Lung (tissue), 12 donors: ENCODE results near the gene C1QTNF3. TPM values are rescaled to one million over a fixed set of nuclear protein-coding genes. Genes with fewer than 3 reads are reported as not detected.

Experiments used
- ATAC-seq: fragments of 200-7000 bp; cut with Tn5 transposase; one replicate; pipeline ENCODE4 v1.9.1; 2020; ENCODE audit warnings: moderate number of reproducible peaks; ENCODE audit not compliant: insufficient read depth, low FRiP score
- DNase-seq, 3 donors: peaks; one replicate each; pipeline ENCODE4 v3.0.0-alpha.2; 2013 to 2017
- H3K27ac ChIP-seq, 2 donors: one replicate each; pipeline ENCODE4 v1.5.1; 2013; ENCODE audit warnings: mild to moderate bottlenecking in 2 of 2, moderate library complexity in 2 of 2, control low read depth in 1 of 2, inconsistent platforms in 1 of 2, low read depth in 1 of 2, low read length in 1 of 2
- H3K27me3 ChIP-seq, 3 donors: one replicate each; pipeline ENCODE4 v1.5.1; 2013; ENCODE audit warnings: low read length in 2 of 3; ENCODE audit not compliant: control insufficient read depth in 3 of 3, insufficient read depth in 3 of 3
- H3K36me3 ChIP-seq, 4 donors: one replicate each; pipeline ENCODE4 v1.5.1; 2013; ENCODE audit warnings: low read length in 4 of 4, mild to moderate bottlenecking in 1 of 4, moderate library complexity in 1 of 4; ENCODE audit not compliant: control insufficient read depth in 4 of 4, insufficient read depth in 4 of 4
- H3K4me1 ChIP-seq, 5 donors: one replicate each; pipeline ENCODE4 v1.5.1; 2013; ENCODE audit warnings: low read length in 5 of 5, mild to moderate bottlenecking in 2 of 5, moderate library complexity in 1 of 5; ENCODE audit not compliant: control insufficient read depth in 5 of 5, insufficient read depth in 5 of 5
- H3K4me3 ChIP-seq: one replicate; pipeline ENCODE4 v1.5.1; 2013; ENCODE audit warnings: mild to moderate bottlenecking, control low read depth, moderate library complexity
- H3K9ac ChIP-seq, 2 donors: one replicate each; pipeline ENCODE4 v1.5.1; 2013; ENCODE audit warnings: low read length in 2 of 2, control low read depth in 1 of 2; ENCODE audit not compliant: insufficient read depth in 1 of 2
- H3K9me3 ChIP-seq, 4 donors: one replicate each; pipeline ENCODE4 v1.5.1; 2013; ENCODE audit warnings: low read length in 3 of 4, mild to moderate bottlenecking in 1 of 4, moderate library complexity in 1 of 4; ENCODE audit not compliant: control insufficient read depth in 4 of 4, insufficient read depth in 3 of 4
- CTCF ChIP-seq: IDR thresholded peaks from 2 replicates; pipeline ENCODE4 v1.5.1; 2012; ENCODE audit warnings: mild to moderate bottlenecking; ENCODE audit errors: control extremely low read depth, extremely low read depth
- WGBS, 2 donors: extraction: QIAGEN DNeasy Blood & Tissue Kit; methylation state at CpG; one replicate each; pipeline ENCODE4 v1.1.7; 2013; 5-methylcytosine and 5-hydroxymethylcytosine counted together
- polyA plus RNA-seq, 2 donors: library from polyadenylated mRNA; stranded (reverse); fragments of 200-250 nt; gene quantifications; one replicate each; pipeline ENCODE4 v1.2.1, GENCODE V29; 2013
- total RNA-seq, 2 donors: library from RNA; depleted of rRNA in 1 of 2; stranded (reverse); fragments of >200 nt in 1 of 2; gene quantifications; one replicate each; pipeline ENCODE4 v1.2.1, GENCODE V29; 2014 to 2021
- donor health status: control.
- donor health status: control.
- donor health status: Bipolar disorder and iron deficiency.
- donor health status: healthy.
- donor health status: DM: yes; HTN: yes; CAD: no.

Gene C1QTNF3
- total and polyA plus RNA-seq, 4 donors = 0.92 to 20.3 (median 3.9) TPM

- no peak overlapping the region for H3K9ac ChIP-seq
- peaks cover 0 to 2% (median under 1%) of the 10 kb centered on the region in 4 donors for H3K36me3 ChIP-seq
- ATAC-seq (no peak), DNase-seq (no peak)
- no peak overlapping the region for H3K27ac ChIP-seq
- 70 to 73% methylated on average over 8 of the region's 8 CpGs for WGBS, 2 donors
- no peaks in the 10 kb centered on the region for H3K27me3 ChIP-seq
- peaks cover 0 to 7% (median 0%) of the 10 kb centered on the region in 5 donors for H3K4me1 ChIP-seq
- no peak overlapping the region for H3K4me3 ChIP-seq
- no peaks in the 10 kb centered on the region for H3K9me3 ChIP-seq
- TF ChIP-seq CTCF = no peak
Measured at GRCh38 chr5:33981408-33982162, 61.4 kb downstream of the C1QTNF3 start.

- H3K4me3 ChIP-seq = no peak overlapping the region
- H3K9ac ChIP-seq = no peak overlapping the region
- ATAC-seq (no peak), DNase-seq (no peak)
- 93 to 98% methylated on average over 3 of the region's 3 CpGs for WGBS, 2 donors
- H3K27me3 ChIP-seq = no peaks in the 10 kb centered on the region
- H3K4me1 ChIP-seq = peaks cover 0 to 12% (median 7%) of the 10 kb centered on the region in 5 donors
- no peaks in the 10 kb centered on the region for H3K36me3 ChIP-seq
- H3K9me3 ChIP-seq = no peaks in the 10 kb centered on the region
- no peak for TF ChIP-seq CTCF
- H3K27ac ChIP-seq = no peak overlapping the region
Measured at GRCh38 chr5:33980030-33980429, 63.0 kb downstream of the C1QTNF3 start.

- Histone ChIP-seq H3K4me1 (peaks cover 0 to 14% (median 3%) of the 10 kb centered on the region in 5 donors), H3K36me3 (no peaks in the 10 kb centered on the region), H3K4me3 (no peak overlapping the region), H3K27me3 (no peaks in the 10 kb centered on the region), H3K9ac (no peak overlapping the region), H3K27ac (no peak overlapping the region), H3K9me3 (no peaks in the 10 kb centered on the region)
- WGBS, 2 donors = 70 to 79% methylated on average over 1 of the region's 1 CpG
- no peak for TF ChIP-seq CTCF
- ATAC-seq (no peak), DNase-seq (no peak)
Measured at GRCh38 chr5:33978306-33978705, 64.7 kb downstream of the C1QTNF3 start.
